HG02981 (cell line): ENCODE results near the gene SOX6.
A peak's percentile ranks its signal among the peaks of the same experiment; 100 is the strongest.

Experiments
- ATAC-seq: cut with Tn5 transposase; IDR thresholded peaks from one replicate; pipeline ENCODE4 v1.9.1; 2021; ENCODE audit warnings: mild to moderate bottlenecking, moderate library complexity; ENCODE audit not compliant: unreplicated experiment

Gene SOX6

DNA sequence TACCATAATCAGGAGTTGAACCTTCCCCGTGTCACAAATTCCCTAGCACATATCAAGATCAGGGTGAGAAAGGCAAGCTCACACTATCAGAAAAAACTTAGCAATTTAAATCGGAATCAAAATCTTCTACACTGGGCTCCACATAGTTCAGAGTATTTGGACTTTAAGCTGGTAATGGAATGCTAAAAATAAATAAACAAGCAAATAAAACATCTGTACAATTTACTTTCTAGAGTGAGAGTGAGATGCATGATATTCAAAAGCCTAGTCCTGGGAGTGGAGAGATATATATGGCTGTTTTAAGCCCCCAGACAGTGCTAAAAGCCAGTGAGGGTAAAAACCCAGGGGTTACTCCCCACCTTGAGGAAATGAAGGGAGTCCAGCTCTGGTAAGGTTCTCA lies 380.6 kb downstream of the SOX6 start:
- ATAC-seq: no peak

- no peak for ATAC-seq
Observed at GRCh38 chr11:15972838-15973237, 383.5 kb downstream of the SOX6 start.

GRCh38 chr11:15971215-15971546 lies 385.2 kb downstream of the SOX6 start:
- ATAC-seq: no peak

GRCh38 chr11:15970506-15971214 lies 385.7 kb downstream of the SOX6 start:
- no peak for ATAC-seq

DNA sequence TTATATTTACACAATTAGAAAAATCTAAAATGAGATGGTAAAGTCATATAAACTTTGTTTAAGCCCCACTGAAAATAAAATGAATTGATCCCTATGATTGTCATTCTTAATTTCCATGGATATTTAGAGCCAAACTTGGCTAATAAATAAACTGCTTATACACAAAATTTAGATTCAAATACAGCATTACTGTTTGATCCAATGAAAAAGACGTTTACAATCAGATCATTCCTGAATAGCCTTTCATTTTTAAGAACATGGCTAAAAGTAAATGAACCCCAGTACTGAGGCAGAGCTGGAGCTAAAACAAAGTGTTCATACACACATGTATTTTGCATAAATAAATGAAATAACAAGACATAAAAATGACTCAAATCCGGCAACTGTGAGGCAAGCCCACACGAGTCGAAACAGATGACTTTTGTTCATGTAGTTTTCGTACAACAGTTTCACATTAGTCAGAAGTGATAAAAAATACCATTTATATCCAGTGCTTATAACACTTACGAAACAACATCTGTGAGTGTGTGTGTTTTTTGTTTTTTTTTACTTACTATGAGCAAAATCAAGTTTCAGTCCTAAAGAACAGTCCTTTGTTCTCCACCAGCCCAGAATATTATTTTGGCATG lies 386.5 kb downstream of the SOX6 start:
- ATAC-seq: no peak

GRCh38 chr11:15969281-15969680 lies 387.1 kb downstream of the SOX6 start:
- peak; percentile 57 for ATAC-seq

DNA sequence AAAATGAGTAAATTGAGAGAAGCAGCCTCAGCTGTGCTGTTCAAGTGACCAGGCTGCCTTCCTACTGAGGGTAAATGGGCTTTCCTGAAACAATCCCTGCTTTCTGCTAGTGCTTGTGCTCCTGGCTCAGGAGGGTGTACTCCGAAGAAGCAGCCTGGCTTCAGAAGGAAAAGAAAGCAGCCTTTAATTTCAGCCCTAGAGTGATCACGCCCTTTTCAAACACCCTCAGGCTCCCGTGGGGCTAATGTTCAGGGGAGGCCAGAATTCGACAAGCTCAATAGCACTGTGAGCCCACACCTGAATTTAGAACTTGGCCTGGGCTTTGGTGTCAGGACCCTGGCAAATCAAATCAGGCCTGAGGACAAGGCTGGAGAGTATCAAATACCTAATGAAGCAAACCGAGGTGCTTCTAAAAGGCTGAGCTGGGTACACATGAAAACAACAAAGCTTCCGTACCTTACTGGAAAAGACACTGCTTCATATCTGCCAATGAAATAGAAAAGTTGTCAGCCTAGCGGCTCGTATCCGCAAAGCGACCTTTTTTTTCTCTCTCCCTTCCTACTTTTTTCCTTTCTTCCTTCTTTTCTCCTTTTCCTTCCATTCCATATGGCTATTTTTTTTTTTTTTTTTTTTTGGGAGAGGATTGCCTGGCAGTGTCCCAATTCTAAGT lies 387.8 kb downstream of the SOX6 start:
- ATAC-seq: no peak

DNA sequence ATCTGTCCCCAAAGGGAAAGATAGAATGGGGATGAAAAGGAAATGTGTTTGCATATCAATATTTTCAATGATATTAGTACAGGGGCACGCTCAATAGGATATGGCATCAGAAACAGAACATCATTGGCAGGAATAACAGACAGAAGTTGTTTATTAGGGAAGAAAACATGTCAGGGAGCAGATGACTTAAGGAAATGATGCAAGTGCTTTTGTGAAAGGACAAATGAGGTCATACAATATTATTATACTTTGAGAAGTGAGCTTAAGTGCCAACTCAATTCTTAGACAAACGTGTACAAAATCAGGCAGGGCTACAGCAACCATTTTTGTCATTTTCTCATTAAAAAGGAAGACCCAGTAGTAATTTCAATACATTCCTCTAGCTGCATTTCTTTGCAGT lies 388.4 kb downstream of the SOX6 start:
- no peak for ATAC-seq

DNA sequence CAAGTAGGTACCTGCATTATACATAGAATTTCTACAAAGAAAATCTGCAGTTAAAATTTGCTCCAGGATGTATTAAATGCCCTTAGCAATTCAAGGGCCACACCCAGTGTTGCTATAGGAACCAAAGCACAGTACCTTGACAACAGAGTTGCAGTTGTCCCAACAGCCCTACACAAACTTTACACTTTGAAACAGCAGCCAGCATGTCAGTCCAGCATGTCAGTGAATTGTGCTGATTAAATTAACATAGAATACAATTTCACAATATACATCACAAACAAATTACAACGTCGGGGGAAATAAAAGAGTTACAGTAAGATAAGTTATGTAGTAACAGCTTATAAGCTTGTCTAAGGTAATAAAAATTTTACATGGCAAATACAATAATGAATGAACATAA lies 389.2 kb downstream of the SOX6 start:
- ATAC-seq: no peak

DNA sequence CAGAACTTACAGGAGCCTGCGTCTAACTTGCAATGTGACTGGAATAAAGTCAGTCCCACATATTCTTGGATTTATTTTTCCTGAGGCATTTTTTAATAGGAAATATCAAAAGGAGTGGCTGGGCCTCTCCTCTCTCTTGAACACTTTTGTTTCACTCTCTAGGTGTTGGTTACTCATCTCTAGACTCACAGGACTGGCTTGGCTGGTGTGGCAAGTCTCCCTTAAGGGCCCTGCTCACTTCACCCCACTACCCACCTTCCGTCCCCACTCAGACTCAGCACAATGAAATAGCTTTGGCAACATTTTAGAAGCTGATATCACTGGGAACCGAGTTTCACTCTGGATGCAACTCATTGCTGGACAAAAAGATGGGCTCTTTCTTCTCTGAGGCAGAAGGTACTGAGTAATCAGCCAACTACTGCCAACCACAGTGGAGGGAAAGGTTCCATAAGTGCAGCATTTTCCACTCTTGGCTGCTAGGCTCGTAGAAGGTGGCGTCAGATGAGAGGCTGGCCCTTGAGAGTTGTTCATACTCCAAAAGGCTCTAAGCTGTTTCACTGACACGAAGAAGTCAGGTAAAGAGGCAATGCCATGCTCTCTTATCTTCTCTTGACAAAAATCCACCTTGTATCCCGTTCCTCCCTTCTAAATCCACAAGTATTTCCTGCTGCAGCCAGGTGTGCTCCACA lies 390.6 kb downstream of the SOX6 start:
- ATAC-seq: no peak

DNA sequence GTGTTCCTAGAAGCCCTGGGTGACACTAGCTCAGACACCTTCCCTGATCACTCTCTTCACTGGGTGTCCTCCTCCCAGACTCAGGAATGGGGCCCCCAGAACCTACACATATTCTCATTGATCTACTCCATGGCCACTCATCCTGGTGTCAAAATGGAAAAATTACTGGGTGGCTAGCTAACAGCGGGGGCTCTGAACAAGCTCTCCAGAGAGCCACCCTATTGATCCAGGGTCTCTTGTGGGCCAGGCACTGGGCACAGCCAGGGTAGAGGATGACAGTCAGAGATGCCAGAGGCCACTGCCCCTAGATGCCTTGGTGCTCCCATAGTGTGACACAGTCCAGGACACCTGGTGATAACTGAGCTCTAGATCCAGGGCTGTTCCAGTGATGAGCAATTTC lies 393.1 kb downstream of the SOX6 start:
- no peak for ATAC-seq

DNA sequence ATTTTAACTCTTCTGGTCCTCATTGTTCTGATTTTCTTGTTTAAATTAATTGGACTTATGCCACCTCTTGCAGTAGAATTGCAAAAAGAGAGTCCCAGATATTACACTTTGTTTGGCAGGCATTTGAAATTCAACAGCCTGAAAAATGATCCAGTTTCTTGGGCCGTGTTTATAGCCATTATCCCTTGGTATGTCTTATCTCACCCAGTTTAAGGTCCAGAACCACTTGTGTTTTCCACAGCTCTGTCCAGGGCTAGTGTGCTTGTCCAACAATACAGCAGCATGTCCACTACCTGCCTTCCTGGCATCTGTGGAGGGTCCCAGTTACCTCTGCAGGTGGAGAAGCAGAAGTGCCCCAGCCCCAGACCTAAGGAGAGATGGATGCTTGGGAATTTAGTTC lies 397.4 kb downstream of the SOX6 start:
- ATAC-seq: no peak

- ATAC-seq: no peak
Observed at GRCh38 chr11:15957234-15957633, 399.1 kb downstream of the SOX6 start.

- ATAC-seq: no peak
Observed at GRCh38 chr11:15956302-15956701, 400.0 kb downstream of the SOX6 start.

GRCh38 chr11:15955595-15955994 lies 400.8 kb downstream of the SOX6 start:
- no peak for ATAC-seq

- no peak for ATAC-seq
Observed at GRCh38 chr11:15947681-15948648, 408.4 kb downstream of the SOX6 start.

GRCh38 chr11:15945726-15946125 lies 410.6 kb downstream of the SOX6 start:
- ATAC-seq: no peak

DNA sequence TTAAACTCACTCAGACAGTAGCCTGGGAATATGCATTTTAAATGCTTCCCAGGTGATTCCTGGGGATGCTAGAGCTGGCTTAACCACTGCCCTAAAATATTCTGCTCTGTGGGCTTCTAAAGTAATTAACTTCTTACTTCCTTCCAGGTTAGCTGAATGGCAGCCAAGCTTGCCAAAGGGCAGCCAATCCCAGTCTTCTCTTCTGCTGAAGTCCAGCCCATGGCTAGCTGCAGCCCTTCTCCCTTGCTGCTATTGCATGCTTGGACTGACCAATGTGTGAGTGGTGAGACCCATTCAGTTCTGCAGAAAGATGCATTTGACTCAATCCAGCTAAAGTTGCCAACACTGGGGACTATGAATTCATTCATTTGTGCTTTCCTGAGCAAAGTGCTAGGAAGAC lies 411.9 kb downstream of the SOX6 start:
- ATAC-seq: no peak

- ATAC-seq: no peak
Observed at GRCh38 chr11:15943418-15944197, 412.7 kb downstream of the SOX6 start.

DNA sequence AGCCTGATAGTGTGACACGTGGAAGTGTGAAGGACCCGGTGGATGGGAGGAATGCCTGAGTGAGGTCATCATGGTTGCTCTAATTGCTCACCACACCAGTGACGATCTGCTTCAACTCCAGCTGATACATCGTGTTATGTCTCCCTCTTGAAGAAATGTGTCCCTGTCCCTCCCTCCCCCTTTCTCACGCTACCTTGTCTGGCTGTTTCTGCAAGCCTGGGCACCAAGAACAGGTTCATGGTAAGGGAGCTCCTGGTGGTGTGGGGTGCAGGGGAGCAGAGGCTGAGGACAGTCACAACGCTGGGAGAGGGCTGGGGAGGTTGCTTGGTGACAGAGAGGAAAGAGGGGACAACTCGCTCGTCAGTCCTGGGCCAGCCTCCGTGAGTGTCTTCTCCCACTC lies 413.4 kb downstream of the SOX6 start:
- no peak for ATAC-seq
